ENCODE data around the gene MMP28. TPM values are rescaled to one million over a fixed set of nuclear protein-coding genes. Genes with fewer than 3 reads are reported as not detected.
"Not testable (repeated sequence)": the region's sequence is repeated elsewhere in the genome, so short reads cannot be mapped to it uniquely, and the experiment has no call there.

The MMP28 gene
- total RNA-seq, 2 experiments from 2014 or later, result not detected

GRCh38 chr17:35757243-35757642 is 38.2 kb downstream of the MMP28 start:
- Histone ChIP-seq H4K20me1 (ENCODE audit: insufficient read depth, low read length) (no peaks in the 10 kb centered on the region), H3K36me3 (ENCODE audit: insufficient read depth, low read length) (no peaks in the 10 kb centered on the region), H3K27ac (ENCODE audit: low read depth, low read length, poor library complexity, severe bottlenecking) (no peak overlapping the region), H3K4me1 (ENCODE audit: insufficient read depth, low read length, poor library complexity, severe bottlenecking) (no peaks in the 10 kb centered on the region), H3K9me3 (ENCODE audit: low read length) (no peaks in the 10 kb centered on the region), H3K79me2 (ENCODE audit: insufficient read depth, low read depth, low read length) (no peaks in the 10 kb centered on the region), H3K9me2 (ENCODE audit: insufficient read depth, low read length) (no peaks in the 10 kb centered on the region), H2AFZ (ENCODE audit: low read length) (no peak overlapping the region), H3K4me2 (ENCODE audit: low read length) (no peak overlapping the region), H3K4me3 (ENCODE audit: low read depth, low read length, poor library complexity, severe bottlenecking) (no peak overlapping the region)
- ChIA-PET POLR2A (interaction anchor here (0.6 to 1.4 kb wide), 2 partner anchors 51 to 175 kb away, joined by 3 to 5 read pairs; partner anchors contain the start of gene TAF15), CTCF (ENCODE audit: unreplicated experiment) (no interaction called here)
- DNase-seq (ENCODE audit: low spot score), result no peak
- TF ChIP-seq CTCF (conservative IDR thresholded peaks at IDR 0.05; ENCODE audit: low read length) (no peak), EZH2phosphoT487 (IDR thresholded peaks at IDR 0.05; ENCODE audit: borderline replicate concordance, low read depth, low read length) (no peak)
- intact Hi-C loops (cut with micrococcal nuclease; ENCODE audit: unreplicated experiment), result no loop called here
- BruUV-seq (replicated peaks), result no TSS peak

- H3K9me2 ChIP-seq (ENCODE audit: insufficient read depth, low read length), result no peaks in the 10 kb centered on the region
- no peak for DNase-seq (ENCODE audit: low spot score)
- no peaks in the 10 kb centered on the region for H3K9me3 ChIP-seq (ENCODE audit: low read length)
- no peaks in the 10 kb centered on the region for H3K36me3 ChIP-seq (ENCODE audit: insufficient read depth, low read length)
- no peaks in the 10 kb centered on the region for H3K79me2 ChIP-seq (ENCODE audit: insufficient read depth, low read depth, low read length)
- no peaks in the 10 kb centered on the region for H3K4me1 ChIP-seq (ENCODE audit: insufficient read depth, low read length, poor library complexity, severe bottlenecking)
- no TSS peak for BruUV-seq (replicated peaks)
- H4K20me1 ChIP-seq (ENCODE audit: insufficient read depth, low read length), result no peaks in the 10 kb centered on the region
- H3K4me2 ChIP-seq (ENCODE audit: low read length), result no peak within 1 kb of the TSS
- CTCF ChIA-PET (ENCODE audit: unreplicated experiment), result interaction anchor here (0.6 kb wide), 1 partner anchor 35 kb away, joined by 3 read pairs; no protein-coding TSS in a partner anchor
- no peak within 1 kb of the TSS for H3K4me3 ChIP-seq (ENCODE audit: low read depth, low read length, poor library complexity, severe bottlenecking)
- POLR2A ChIA-PET, result no interaction called here
- TF ChIP-seq CTCF (conservative IDR thresholded peaks at IDR 0.05; ENCODE audit: low read length) (no peak), EZH2phosphoT487 (IDR thresholded peaks at IDR 0.05; ENCODE audit: borderline replicate concordance, low read depth, low read length) (no peak)
- no peak within 1 kb of the TSS for H3K27ac ChIP-seq (ENCODE audit: low read depth, low read length, poor library complexity, severe bottlenecking)
- no peak within 1 kb of the TSS for H2AFZ ChIP-seq (ENCODE audit: low read length)
- intact Hi-C loops (cut with micrococcal nuclease; ENCODE audit: unreplicated experiment), result no loop called here
These were observed 42.3 kb downstream of the MMP28 start, which contains the start of gene GAS2L2 for GRCh38 chr17:35752945-35753764. TSS of gene GAS2L2 (minus strand) at chr17:35753239. CDS start at chr17:35752850, 389 bp downstream.

- intact Hi-C loops (cut with micrococcal nuclease; ENCODE audit: unreplicated experiment), result no loop called here
- H3K9me3 ChIP-seq (ENCODE audit: low read length), result no peaks in the 10 kb centered on the region
- no peaks in the 10 kb centered on the region for H3K36me3 ChIP-seq (ENCODE audit: insufficient read depth, low read length)
- ChIA-PET POLR2A (no interaction called here), CTCF (ENCODE audit: unreplicated experiment) (no interaction called here)
- H4K20me1 ChIP-seq (ENCODE audit: insufficient read depth, low read length), result no peaks in the 10 kb centered on the region
- H3K9me2 ChIP-seq (ENCODE audit: insufficient read depth, low read length), result no peaks in the 10 kb centered on the region
- DNase-seq (ENCODE audit: low spot score), result no peak
- H2AFZ ChIP-seq (ENCODE audit: low read length), result no peak overlapping the region
- no peaks in the 10 kb centered on the region for H3K79me2 ChIP-seq (ENCODE audit: insufficient read depth, low read depth, low read length)
- H3K4me1 ChIP-seq (ENCODE audit: insufficient read depth, low read length, poor library complexity, severe bottlenecking), result no peaks in the 10 kb centered on the region
- no peak overlapping the region for H3K27ac ChIP-seq (ENCODE audit: low read depth, low read length, poor library complexity, severe bottlenecking)
- TF ChIP-seq EZH2phosphoT487 (IDR thresholded peaks at IDR 0.05; ENCODE audit: borderline replicate concordance, low read depth, low read length) (no peak), CTCF (conservative IDR thresholded peaks at IDR 0.05; ENCODE audit: low read length) (no peak)
- no peak overlapping the region for H3K4me2 ChIP-seq (ENCODE audit: low read length)
- BruUV-seq (replicated peaks), result no TSS peak
- no peak overlapping the region for H3K4me3 ChIP-seq (ENCODE audit: low read depth, low read length, poor library complexity, severe bottlenecking)
These were observed 43.0 kb downstream of the MMP28 start for GRCh38 chr17:35752471-35752870.

- H3K36me3 ChIP-seq (ENCODE audit: insufficient read depth, low read length); CTCF ChIA-PET (ENCODE audit: unreplicated experiment); H4K20me1 ChIP-seq (ENCODE audit: insufficient read depth, low read length); H3K27ac ChIP-seq (ENCODE audit: low read depth, low read length, poor library complexity, severe bottlenecking); H3K9me3 ChIP-seq (ENCODE audit: low read length); H3K9me2 ChIP-seq (ENCODE audit: insufficient read depth, low read length); H3K4me2 ChIP-seq (ENCODE audit: low read length); BruUV-seq (replicated peaks); H2AFZ ChIP-seq (ENCODE audit: low read length); H3K4me1 ChIP-seq (ENCODE audit: insufficient read depth, low read length, poor library complexity, severe bottlenecking); H3K4me3 ChIP-seq (ENCODE audit: low read depth, low read length, poor library complexity, severe bottlenecking); DNase-seq (ENCODE audit: low spot score); intact Hi-C loops (cut with micrococcal nuclease; ENCODE audit: unreplicated experiment); H3K79me2 ChIP-seq (ENCODE audit: insufficient read depth, low read depth, low read length): not testable (repeated sequence)
- POLR2A ChIA-PET, result interaction anchor here (0.7 kb wide), 1 partner anchor 68 kb away, joined by 3 read pairs; no protein-coding TSS in a partner anchor
These were observed 43.9 kb downstream of the MMP28 start for GRCh38 chr17:35751541-35751940.
